Measurements from ENCODE around the gene CNPY1. TPM values are rescaled to one million over a fixed set of nuclear protein-coding genes. Genes with fewer than 3 reads are reported as not detected.
"Not testable (repeated sequence)": the region's sequence is repeated elsewhere in the genome, so short reads cannot be mapped to it uniquely, and the experiment has no call there.

Gene CNPY1
- total RNA-seq, 1 experiment from 2014 or later: not detected

- DNase-seq (ENCODE audit: low spot score): no peak
Measured at GRCh38 chr7:155578016-155578415, 31.7 kb upstream of the CNPY1 start.

GRCh38 chr7:155577509-155577905, 31.1 kb upstream of the CNPY1 start:
- no peak for DNase-seq (ENCODE audit: low spot score)

GRCh38 chr7:155576900-155577508, 30.6 kb upstream of the CNPY1 start:
- DNase-seq (ENCODE audit: low spot score): no peak

- no peak for DNase-seq (ENCODE audit: low spot score)
Measured at GRCh38 chr7:155576416-155576815, 30.1 kb upstream of the CNPY1 start.

- DNase-seq (ENCODE audit: low spot score): peak; percentile 8
Measured at GRCh38 chr7:155574556-155575290, 28.4 kb upstream of the CNPY1 start.

GRCh38 chr7:155571581-155572345, 25.4 kb upstream of the CNPY1 start:
- DNase-seq (ENCODE audit: low spot score): no peak

GRCh38 chr7:155570991-155571390, 24.6 kb upstream of the CNPY1 start:
- no peak for DNase-seq (ENCODE audit: low spot score)

- no peak for DNase-seq (ENCODE audit: low spot score)
Measured at GRCh38 chr7:155570171-155570958, 24.0 kb upstream of the CNPY1 start.

GRCh38 chr7:155569681-155570080, 23.3 kb upstream of the CNPY1 start:
- no peak for DNase-seq (ENCODE audit: low spot score)

- DNase-seq (ENCODE audit: low spot score): no peak
Measured at GRCh38 chr7:155568842-155569494, 22.6 kb upstream of the CNPY1 start.

- DNase-seq (ENCODE audit: low spot score): no peak
Measured at GRCh38 chr7:155568333-155568660, 21.9 kb upstream of the CNPY1 start.

GRCh38 chr7:155567646-155568332, 21.4 kb upstream of the CNPY1 start:
- DNase-seq (ENCODE audit: low spot score): no peak

GRCh38 chr7:155566011-155566836, 19.9 kb upstream of the CNPY1 start:
- DNase-seq (ENCODE audit: low spot score): no peak

- no peak for DNase-seq (ENCODE audit: low spot score)
Measured at GRCh38 chr7:155565596-155565995, 19.2 kb upstream of the CNPY1 start.

- not testable (repeated sequence) for DNase-seq (ENCODE audit: low spot score)
Measured at GRCh38 chr7:155562976-155563375, 16.6 kb upstream of the CNPY1 start.

- DNase-seq (ENCODE audit: low spot score): no peak
Measured at GRCh38 chr7:155562106-155562505, 15.7 kb upstream of the CNPY1 start.

- no peak for DNase-seq (ENCODE audit: low spot score)
Measured at GRCh38 chr7:155560982-155561686, 14.8 kb upstream of the CNPY1 start.

- DNase-seq (ENCODE audit: low spot score): no peak
Measured at GRCh38 chr7:155560196-155560885, 14.0 kb upstream of the CNPY1 start.
